KBM-7 (cell line): Measurements from ENCODE around the gene APBB1.

Experiments used
- DNase-seq: peaks from one replicate; pipeline ENCODE4 v3.0.0-alpha.2; 2015
- in situ Hi-C: fragments of 300-500 bp; cut with MboI; formaldehyde crosslinking; loops from 2 replicates; pipeline ENCODE4 v1.14.3; 2020; ENCODE audit warnings: low sequenced_read_pairs, low pct_unique_long_range_greater_than_20kb, mixed read lengths

Gene APBB1

DNA sequence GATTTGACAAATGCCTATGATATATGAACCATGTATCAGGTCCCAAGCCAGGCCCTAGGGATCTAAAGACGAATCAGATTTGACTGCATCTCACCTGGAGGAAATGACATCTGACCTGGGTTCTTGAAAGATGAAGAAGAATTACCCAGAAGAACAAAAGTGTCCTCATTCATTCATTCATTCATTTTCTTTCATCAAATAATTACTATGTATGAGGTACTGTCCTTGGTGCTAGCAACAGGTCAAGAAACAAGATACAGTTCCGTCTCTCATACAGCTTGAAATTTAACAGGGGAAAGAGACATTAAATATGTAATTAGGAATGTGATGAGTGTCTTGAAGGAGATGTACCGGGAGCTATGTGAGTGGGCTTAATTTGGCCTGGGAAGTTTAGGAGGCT lies 1.8 kb upstream of the APBB1 start:
- no peak for DNase-seq
- in situ Hi-C loops, result no loop called here

GRCh38 chr11:6418557-6419008 lies 311 bp downstream of the APBB1 start:
- in situ Hi-C loops, result no loop called here

GRCh38 chr11:6417907-6418556 lies 862 bp downstream of the APBB1 start:
- in situ Hi-C loops, result no loop called here
- DNase-seq, result no peak

More at GRCh38 chr11:6418557-6419008, 311 bp downstream of the APBB1 start:
- no peak for DNase-seq

DNA sequence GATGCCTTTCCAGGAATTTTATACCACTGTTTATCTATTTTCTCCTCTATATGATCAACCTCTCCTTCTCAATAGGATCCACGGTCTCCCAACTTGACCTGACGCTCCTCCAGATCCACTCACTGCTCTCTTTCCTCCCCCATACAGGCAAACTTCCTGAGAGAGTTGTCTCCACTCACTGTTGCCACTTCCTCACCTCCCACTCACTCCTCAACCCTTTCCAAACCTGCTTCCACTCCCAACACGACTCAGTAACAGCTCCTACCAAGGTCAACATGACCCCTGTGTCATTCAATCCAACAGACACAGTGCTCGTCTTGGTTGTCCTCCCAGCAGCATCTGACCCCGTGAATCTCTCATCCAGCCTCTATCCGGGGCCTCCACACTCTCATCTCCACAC lies 3.1 kb downstream of the APBB1 start:
- in situ Hi-C loops, result no loop called here
- no peak for DNase-seq

DNA sequence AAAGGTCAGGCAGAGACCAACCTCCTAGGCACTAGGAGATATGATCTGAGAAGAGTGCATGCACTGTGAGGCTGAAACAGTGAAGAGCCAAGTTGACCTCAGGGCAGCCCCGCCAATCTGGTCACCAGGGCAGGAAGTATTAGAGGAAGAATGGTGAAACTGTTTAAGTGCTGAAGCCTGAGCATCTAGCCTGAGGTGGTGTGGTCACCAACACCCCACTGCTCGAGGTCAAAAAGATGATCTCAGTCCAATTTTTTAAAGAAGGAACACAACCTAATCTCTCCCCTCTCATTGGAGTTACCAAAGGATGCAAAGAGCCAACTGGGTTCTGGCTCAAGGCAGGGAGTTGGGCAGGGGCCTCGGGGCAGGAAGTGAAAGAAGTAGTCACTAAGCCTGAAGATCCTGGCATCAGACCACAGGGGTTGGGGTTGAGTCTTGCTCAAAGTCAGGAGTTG lies 4.0 kb downstream of the APBB1 start:
- no peak for DNase-seq
- in situ Hi-C loops, result no loop called here

- in situ Hi-C loops, result no loop called here
These were observed 5.1 kb downstream of the APBB1 start for GRCh38 chr11:6413791-6414201.

DNA sequence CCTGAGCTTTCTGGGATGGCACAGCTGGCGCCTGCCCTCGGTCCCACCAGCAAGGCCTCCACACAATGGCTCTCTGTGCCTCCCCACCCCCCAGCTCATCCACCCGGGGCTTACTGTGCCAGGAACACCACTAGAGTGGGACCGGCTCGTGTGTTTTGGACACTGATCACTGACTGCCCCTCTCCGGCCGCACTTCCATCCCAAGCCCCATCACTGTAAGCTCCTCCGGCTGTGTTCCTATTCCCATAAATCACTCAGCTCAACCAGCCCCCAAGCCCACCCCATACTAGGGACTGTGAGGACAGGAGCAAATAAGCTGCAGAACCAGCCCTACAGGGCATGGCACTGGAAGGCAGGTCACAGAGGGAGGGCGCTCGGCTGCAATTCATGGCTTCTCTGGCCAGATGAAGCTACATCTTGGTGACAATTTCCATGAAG lies 7.3 kb downstream of the APBB1 start:
- no peak for DNase-seq
- in situ Hi-C loops, result no loop called here

More at GRCh38 chr11:6413791-6414201, 5.1 kb downstream of the APBB1 start:
- no peak for DNase-seq

GRCh38 chr11:6410695-6411430 lies 8.0 kb downstream of the APBB1 start:
- no peak for DNase-seq
- in situ Hi-C loops, result no loop called here

DNA sequence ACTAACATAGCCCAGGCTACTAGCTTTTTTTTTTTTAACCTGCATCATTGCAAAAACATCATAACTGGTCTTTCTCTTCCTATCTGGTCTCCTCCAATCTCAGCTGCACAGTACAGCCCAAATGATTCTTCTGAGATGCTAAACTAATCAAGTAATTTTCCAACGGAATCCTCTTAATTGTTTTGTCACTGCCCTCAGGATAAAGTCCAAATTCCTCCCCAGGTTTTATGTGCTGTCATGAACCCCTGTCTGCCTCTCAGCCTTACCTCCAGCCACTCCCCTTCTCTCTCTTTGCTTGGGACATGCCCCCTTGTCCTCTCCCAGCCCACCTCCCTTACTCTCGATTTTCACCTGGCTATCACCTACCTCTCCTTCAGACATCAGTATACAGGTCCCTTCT lies 12.5 kb downstream of the APBB1 start:
- no peak for DNase-seq
- in situ Hi-C loops, result no loop called here

DNA sequence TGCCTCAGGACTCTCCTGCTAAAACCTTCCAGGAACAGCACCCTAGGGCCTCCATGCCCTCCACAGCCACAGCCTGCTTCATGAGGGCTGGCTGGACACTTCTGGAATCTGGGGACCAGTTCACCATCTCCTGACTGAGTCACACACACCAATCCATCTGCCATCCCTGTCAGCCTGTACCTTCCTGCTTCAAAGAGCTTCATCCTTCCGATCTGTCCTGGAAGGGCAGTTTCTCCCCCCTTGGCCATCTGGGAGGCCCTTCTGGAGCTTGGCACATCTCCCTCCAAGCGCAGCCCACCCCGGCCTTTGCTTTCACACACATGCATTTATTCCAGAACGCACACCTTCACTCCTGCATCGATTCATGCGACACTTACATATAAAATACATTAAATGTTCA lies 13.0 kb downstream of the APBB1 start:
- DNase-seq, result no peak

GRCh38 chr11:6405052-6405667 lies 13.7 kb downstream of the APBB1 start:
- DNase-seq, result no peak
- in situ Hi-C loops, result no loop called here

More for the DNA sequence above, 13.0 kb downstream of the APBB1 start:
- in situ Hi-C loops, result no loop called here

DNA sequence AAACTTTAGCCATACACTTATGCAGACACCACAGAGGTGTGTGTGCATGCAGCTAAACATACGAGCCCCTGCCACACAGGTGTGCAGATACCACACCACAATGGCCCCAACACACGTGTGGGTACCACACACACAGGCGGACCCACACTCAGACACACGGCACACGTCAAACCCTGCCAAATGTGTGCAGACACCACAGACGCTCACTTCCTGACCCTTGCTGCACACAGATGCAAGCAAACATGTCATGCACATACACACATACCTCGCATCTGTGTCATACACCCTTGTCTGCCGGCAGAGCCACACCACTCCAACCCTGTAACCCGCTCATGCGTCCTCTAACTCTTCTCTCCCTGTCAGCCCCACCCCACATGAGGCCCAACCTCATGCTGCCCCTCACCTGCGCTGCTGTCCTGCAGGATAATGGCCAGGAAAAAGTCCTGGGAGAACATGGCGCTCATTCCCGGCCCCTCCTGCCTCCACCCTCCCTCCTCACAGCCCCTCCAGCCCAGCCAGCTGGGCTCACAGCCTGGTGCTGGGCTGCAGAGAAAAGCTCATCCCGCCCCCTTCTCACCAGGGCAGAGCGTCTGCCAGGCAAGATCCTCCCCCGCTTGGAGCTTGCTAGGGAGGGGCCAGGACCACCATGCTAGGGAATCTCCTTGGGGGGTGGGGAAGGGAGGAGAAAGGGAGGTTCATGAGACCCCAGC lies 14.4 kb downstream of the APBB1 start:
- no peak for DNase-seq

GRCh38 chr11:6403539-6403938 lies 15.4 kb downstream of the APBB1 start:
- in situ Hi-C loops, result no loop called here
- DNase-seq, result no peak

More for the DNA sequence above, 14.4 kb downstream of the APBB1 start:
- in situ Hi-C loops, result no loop called here

GRCh38 chr11:6402561-6402981 lies 16.3 kb downstream of the APBB1 start:
- in situ Hi-C loops, result no loop called here
- DNase-seq, result peak; percentile 85

GRCh38 chr11:6402061-6402470 lies 16.8 kb downstream of the APBB1 start:
- in situ Hi-C loops, result no loop called here

GRCh38 chr11:6401464-6401863 lies 17.4 kb downstream of the APBB1 start:
- DNase-seq, result no peak
- in situ Hi-C loops, result no loop called here

More at GRCh38 chr11:6402061-6402470, 16.8 kb downstream of the APBB1 start:
- DNase-seq, result no peak

DNA sequence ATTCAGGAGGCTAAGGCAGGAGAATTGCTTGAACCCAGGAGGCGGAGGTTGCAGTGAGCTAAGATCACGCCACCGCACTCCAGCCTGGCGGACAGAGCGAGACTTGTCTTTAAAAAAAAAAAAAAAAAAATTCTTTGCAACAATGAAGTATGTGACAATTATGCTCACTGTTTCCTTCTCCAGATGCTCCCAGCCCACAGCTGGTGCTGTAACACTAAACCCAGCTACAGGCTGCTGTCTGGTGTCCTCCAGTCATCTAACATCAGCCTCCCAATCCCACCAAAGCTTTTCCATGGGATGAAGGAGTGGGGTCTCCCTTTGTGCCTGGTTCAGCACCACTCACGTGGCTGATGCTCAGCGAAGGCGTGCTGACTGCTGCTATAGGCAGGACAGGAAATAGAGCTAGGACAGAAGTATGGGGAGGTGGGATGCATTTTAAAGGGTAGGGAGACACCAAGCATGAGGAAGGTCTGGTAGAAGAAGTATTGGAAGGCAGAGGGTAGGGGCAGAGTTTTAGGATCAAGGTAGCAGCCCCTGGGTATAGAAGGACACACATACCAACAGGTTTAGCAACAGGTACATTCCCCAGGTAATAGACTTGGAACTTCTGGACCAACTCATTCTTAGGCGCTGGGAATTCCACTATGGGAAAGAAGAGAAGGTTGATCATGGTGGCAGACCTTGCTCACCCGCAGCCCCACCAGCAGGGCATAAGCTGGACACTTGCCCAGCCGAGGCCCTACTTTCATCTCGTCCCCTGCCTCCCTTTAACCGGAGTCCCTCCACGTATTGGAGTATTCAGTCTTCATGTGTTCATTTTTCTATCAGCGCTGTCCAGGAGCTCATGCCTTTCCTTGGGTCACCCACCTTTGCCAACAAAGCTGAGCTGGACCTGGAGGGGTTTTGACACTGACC lies 18.2 kb downstream of the APBB1 start:
- no peak for DNase-seq
- in situ Hi-C loops, result no loop called here

- in situ Hi-C loops, result no loop called here
These were observed 21.3 kb downstream of the APBB1 start for GRCh38 chr11:6397636-6398035.

More at GRCh38 chr11:6397636-6398035, 21.3 kb downstream of the APBB1 start:
- no peak for DNase-seq
